C4-2B (cell line): ENCODE data around the gene PRKAG2.
"Not testable (repeated sequence)": the region's sequence is repeated elsewhere in the genome, so short reads cannot be mapped to it uniquely, and the experiment has no call there.

Source experiments
- ZFX ChIP-seq: fragments of 450-650 bp; IDR thresholded peaks from 2 replicates; pipeline ENCODE4 v1.6.1; 2017
- TF ChIP-seq, protein P1 (sequence below): fragments of 450-650 bp; conservative IDR thresholded peaks from 2 replicates; pipeline ENCODE4 v1.5.1; 2017; ENCODE audit warnings: mild to moderate bottlenecking

DNA sequence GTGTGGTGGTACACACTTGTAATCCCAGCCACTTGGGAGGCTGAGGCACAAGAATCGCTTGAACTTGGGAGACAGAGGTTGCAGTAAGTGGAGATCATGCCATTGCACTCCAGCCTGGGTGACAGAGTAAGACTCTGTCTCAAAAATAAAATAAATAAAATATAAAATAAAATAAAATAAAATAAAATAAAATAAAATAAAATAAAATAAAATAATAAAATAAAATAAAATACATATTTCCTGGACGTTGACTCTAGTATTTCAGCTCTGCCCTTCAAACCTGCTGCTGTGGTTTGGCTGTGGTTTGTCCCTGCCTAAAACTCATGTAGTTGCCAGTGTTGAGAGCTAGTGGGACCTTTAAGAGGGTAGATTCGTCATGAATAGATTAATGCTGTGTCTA lies 33.7 kb upstream of the PRKAG2 start:
- TF ChIP-seq, protein P1, sequence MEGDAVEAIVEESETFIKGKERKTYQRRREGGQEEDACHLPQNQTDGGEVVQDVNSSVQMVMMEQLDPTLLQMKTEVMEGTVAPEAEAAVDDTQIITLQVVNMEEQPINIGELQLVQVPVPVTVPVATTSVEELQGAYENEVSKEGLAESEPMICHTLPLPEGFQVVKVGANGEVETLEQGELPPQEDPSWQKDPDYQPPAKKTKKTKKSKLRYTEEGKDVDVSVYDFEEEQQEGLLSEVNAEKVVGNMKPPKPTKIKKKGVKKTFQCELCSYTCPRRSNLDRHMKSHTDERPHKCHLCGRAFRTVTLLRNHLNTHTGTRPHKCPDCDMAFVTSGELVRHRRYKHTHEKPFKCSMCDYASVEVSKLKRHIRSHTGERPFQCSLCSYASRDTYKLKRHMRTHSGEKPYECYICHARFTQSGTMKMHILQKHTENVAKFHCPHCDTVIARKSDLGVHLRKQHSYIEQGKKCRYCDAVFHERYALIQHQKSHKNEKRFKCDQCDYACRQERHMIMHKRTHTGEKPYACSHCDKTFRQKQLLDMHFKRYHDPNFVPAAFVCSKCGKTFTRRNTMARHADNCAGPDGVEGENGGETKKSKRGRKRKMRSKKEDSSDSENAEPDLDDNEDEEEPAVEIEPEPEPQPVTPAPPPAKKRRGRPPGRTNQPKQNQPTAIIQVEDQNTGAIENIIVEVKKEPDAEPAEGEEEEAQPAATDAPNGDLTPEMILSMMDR: not testable (repeated sequence)
- not testable (repeated sequence) for TF ChIP-seq ZFX
